ENCODE measurements around the gene PGAM5. TPM values are rescaled to one million over a fixed set of nuclear protein-coding genes. Genes with fewer than 3 reads are reported as not detected.

The PGAM5 gene
- polyA plus RNA-seq, 1 donor from 2014 or later, result 32.5 TPM

DNA sequence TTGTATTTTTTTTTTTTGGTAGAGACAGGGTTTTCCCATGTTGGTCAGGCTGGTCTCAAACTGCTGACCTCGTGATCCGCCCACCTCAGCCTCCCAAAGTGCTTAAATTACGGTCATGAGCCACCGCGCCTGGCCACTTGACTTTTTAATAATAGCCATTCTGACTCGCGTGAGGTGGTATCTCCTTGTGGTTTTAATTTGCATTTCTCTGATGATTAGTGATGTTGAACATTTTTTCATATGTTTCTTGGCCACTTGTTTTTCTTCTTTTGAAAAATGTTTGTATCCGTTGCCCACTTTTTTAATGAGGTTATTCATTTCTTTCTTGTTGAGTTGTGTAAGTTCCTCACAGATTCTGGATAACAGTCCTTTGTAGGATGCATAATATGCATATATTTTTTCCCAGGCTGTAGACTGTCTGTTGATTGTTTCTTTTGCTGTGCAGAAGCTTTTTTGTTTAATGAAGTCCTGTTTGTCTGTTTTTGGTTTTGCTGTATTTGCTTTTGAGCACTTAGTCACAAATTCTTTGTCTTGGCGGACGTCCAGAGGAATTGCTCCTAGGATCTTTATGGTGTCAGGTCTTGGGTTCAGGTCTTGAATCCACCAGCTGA, 10.3 kb upstream of the PGAM5 start:
- no peak overlapping the region for H3K4me3 ChIP-seq (ENCODE audit: low read length)
- no peak overlapping the region for H3K27ac ChIP-seq (ENCODE audit: low read length)
- H3K27me3 ChIP-seq (ENCODE audit: insufficient read depth, low read depth, low read length), result no peaks in the 10 kb centered on the region
- TF ChIP-seq EP300 (conservative IDR thresholded peaks at IDR 0.05; ENCODE audit: poor library complexity, severe bottlenecking) (no peak), RAD21 (conservative IDR thresholded peaks at IDR 0.05) (no peak), POLR2AphosphoS5 (IDR thresholded peaks at IDR 0.05) (no peak), EZH2 (IDR thresholded peaks at IDR 0.05; ENCODE audit: borderline replicate concordance, insufficient read depth, low read length, poor library complexity, severe bottlenecking) (no peak), REST (IDR thresholded peaks at IDR 0.05; ENCODE audit: borderline replicate concordance) (no peak), MXI1 (conservative IDR thresholded peaks at IDR 0.05; ENCODE audit: poor library complexity, severe bottlenecking) (no peak), TAF1 (IDR thresholded peaks at IDR 0.05; ENCODE audit: low read depth) (no peak), SMC3 (conservative IDR thresholded peaks at IDR 0.05; ENCODE audit: poor library complexity) (no peak)
- TF ChIP-seq, protein P1, sequence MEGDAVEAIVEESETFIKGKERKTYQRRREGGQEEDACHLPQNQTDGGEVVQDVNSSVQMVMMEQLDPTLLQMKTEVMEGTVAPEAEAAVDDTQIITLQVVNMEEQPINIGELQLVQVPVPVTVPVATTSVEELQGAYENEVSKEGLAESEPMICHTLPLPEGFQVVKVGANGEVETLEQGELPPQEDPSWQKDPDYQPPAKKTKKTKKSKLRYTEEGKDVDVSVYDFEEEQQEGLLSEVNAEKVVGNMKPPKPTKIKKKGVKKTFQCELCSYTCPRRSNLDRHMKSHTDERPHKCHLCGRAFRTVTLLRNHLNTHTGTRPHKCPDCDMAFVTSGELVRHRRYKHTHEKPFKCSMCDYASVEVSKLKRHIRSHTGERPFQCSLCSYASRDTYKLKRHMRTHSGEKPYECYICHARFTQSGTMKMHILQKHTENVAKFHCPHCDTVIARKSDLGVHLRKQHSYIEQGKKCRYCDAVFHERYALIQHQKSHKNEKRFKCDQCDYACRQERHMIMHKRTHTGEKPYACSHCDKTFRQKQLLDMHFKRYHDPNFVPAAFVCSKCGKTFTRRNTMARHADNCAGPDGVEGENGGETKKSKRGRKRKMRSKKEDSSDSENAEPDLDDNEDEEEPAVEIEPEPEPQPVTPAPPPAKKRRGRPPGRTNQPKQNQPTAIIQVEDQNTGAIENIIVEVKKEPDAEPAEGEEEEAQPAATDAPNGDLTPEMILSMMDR (IDR thresholded peaks at IDR 0.05; ENCODE audit: poor library complexity, severe bottlenecking), result no peak
- no peak overlapping the region for H3K9ac ChIP-seq (ENCODE audit: low read length)
- no peaks in the 10 kb centered on the region for H3K9me2 ChIP-seq (ENCODE audit: insufficient read depth, low read length)
- H3K79me2 ChIP-seq (replicated peaks; ENCODE audit: insufficient read depth, low read length), result no peaks in the 10 kb centered on the region
- H4K20me1 ChIP-seq (ENCODE audit: insufficient read depth), result no peaks in the 10 kb centered on the region
- H3K36me3 ChIP-seq (ENCODE audit: insufficient read depth, low read length), result no peaks in the 10 kb centered on the region
- no peaks in the 10 kb centered on the region for H3F3A ChIP-seq (ENCODE audit: insufficient read depth, low read length, poor library complexity, severe bottlenecking)
- no peak overlapping the region for H3K4me2 ChIP-seq (ENCODE audit: low read length)
- no peaks in the 10 kb centered on the region for H3K9me3 ChIP-seq (ENCODE audit: low read length)
- H2AFZ ChIP-seq (ENCODE audit: low read depth, low read length), result no peak overlapping the region

GRCh38 chr12:132702640-132703039, 8.0 kb upstream of the PGAM5 start:
- H4K20me1 ChIP-seq (ENCODE audit: insufficient read depth), result no peaks in the 10 kb centered on the region
- H2AFZ ChIP-seq (ENCODE audit: low read depth, low read length), result no peak overlapping the region
- no peaks in the 10 kb centered on the region for H3K9me2 ChIP-seq (ENCODE audit: insufficient read depth, low read length)
- no peaks in the 10 kb centered on the region for H3K79me2 ChIP-seq (replicated peaks; ENCODE audit: insufficient read depth, low read length)
- no peak overlapping the region for H3K27ac ChIP-seq (ENCODE audit: low read length)
- TF ChIP-seq TAF1 (IDR thresholded peaks at IDR 0.05; ENCODE audit: low read depth) (no peak), SMC3 (conservative IDR thresholded peaks at IDR 0.05; ENCODE audit: poor library complexity) (no peak), RAD21 (conservative IDR thresholded peaks at IDR 0.05) (no peak), REST (IDR thresholded peaks at IDR 0.05; ENCODE audit: borderline replicate concordance) (no peak), POLR2AphosphoS5 (IDR thresholded peaks at IDR 0.05) (no peak), EP300 (conservative IDR thresholded peaks at IDR 0.05; ENCODE audit: poor library complexity, severe bottlenecking) (no peak), EZH2 (IDR thresholded peaks at IDR 0.05; ENCODE audit: borderline replicate concordance, insufficient read depth, low read length, poor library complexity, severe bottlenecking) (no peak)
- TF ChIP-seq, protein P1 (IDR thresholded peaks at IDR 0.05; ENCODE audit: poor library complexity, severe bottlenecking), result no peak
- H3K27me3 ChIP-seq (ENCODE audit: insufficient read depth, low read depth, low read length), result no peaks in the 10 kb centered on the region
- H3K4me3 ChIP-seq (ENCODE audit: low read length), result no peak overlapping the region
- H3K4me2 ChIP-seq (ENCODE audit: low read length), result no peak overlapping the region
- no peaks in the 10 kb centered on the region for H3K9me3 ChIP-seq (ENCODE audit: low read length)
- H3F3A ChIP-seq (ENCODE audit: insufficient read depth, low read length, poor library complexity, severe bottlenecking), result no peaks in the 10 kb centered on the region
- no peak overlapping the region for H3K9ac ChIP-seq (ENCODE audit: low read length)
- no peaks in the 10 kb centered on the region for H3K36me3 ChIP-seq (ENCODE audit: insufficient read depth, low read length)
